Measurements from ENCODE around the gene LGALS9C. TPM values are rescaled to one million over a fixed set of nuclear protein-coding genes. Genes with fewer than 3 reads are reported as not detected.
"Not testable (repeated sequence)": the region's sequence is repeated elsewhere in the genome, so short reads cannot be mapped to it uniquely, and the experiment has no call there.

The LGALS9C gene
- total and polyA plus RNA-seq, 7 donors = 0.04 to 1.0 TPM; not detected in 5

DNA sequence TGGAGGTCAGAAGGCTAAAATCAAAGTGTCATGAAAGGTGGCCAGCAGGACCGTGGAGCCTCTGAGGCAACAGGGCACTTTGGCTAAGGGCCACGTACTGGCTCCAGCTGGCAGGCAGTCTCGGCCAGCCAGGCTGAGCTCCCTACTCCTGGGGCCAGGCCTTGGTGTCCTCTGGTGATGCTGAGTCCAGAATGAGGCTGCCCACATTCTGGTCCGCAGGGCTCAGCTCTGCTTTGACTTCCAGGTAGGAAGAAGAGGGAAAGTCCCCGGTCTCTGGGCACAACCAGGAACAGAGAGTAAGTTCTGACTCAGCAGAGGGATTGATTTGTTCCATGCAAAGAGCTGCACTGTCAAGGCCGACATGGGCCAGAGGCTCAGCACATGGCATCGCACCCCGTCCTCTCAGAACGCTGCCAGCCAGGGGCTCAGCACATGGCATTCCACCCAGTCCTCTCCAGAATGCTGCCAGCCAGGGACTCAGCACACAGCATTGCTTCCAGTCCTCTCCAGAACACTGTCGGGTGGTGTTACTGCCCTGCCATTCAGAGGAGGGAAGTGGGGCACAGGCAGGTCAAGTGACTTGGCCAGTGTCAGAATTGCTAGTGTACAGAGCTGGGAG lies 2.5 kb downstream of the LGALS9C start:
- 6 to 40% (median 13%) methylated on average over 1 to 6 of the region's 10 CpGs for WGBS, 3 donors
- H3K27ac ChIP-seq; intact Hi-C loops (cut with DNase I); H3K36me3 ChIP-seq (ENCODE audit: insufficient read depth in 1 of 2, low read depth in 1 of 2); H3K4me1 ChIP-seq; H3K27me3 ChIP-seq (ENCODE audit: insufficient read depth in 3 of 3, low read length in 2 of 3); H3K4me3 ChIP-seq; DNase-seq; H3K9me3 ChIP-seq: not testable (repeated sequence)
- peak in 3 of 4 donors; percentile 66 to 87 (median 66) for ATAC-seq

DNA sequence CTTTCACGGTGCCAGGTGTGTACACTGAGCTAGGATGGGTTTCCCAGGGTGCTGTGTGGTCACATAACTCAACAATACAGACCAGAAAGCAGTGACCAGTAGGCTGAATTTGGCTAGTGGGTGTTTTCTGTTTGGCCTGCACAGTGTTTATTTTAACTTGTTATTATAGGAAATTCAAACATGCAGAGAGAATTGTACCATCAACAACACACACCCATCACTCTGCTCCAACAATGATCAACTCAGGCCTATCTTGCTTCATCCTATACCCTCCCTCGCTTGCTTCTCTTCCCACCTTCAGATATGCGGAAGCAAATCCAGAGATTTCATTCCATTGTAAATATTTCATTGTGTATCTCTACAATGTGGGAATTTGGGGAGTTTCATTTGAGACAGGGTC lies 5.2 kb downstream of the LGALS9C start:
- H3K4me3 ChIP-seq; H3K27me3 ChIP-seq (ENCODE audit: insufficient read depth in 3 of 3, low read length in 2 of 3); H3K27ac ChIP-seq; H3K36me3 ChIP-seq (ENCODE audit: insufficient read depth in 1 of 2, low read depth in 1 of 2); H3K9me3 ChIP-seq; H3K4me1 ChIP-seq; intact Hi-C loops (cut with DNase I); ATAC-seq; DNase-seq: not testable (repeated sequence)
- whole genome bisulfite sequencing, 3 donors = 100% methylated on average over 2 of the region's 3 CpGs

DNA sequence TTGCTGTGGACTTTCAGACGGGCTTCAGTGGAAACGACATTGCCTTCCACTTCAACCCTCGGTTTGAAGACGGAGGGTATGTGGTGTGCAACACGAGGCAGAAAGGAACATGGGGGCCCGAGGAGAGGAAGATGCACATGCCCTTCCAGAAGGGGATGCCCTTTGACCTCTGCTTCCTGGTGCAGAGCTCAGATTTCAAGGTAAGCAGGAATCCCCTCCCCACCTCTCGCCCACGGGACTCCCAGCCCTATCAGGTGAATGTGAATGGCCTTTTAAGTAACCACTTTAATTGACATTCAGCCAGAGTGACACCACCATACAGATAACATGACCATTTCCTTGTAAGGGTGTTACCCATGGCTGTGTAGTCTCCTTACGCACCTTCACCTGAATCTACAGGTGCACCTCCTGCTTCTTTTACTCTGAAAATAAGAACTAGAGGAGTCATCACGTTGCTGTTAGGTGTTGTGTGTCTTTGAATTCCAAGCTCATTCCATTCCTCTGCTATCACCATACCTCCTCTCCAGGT lies 9.4 kb downstream of the LGALS9C start:
- intact Hi-C loops (cut with DNase I); ATAC-seq; H3K27ac ChIP-seq; H3K36me3 ChIP-seq (ENCODE audit: insufficient read depth in 1 of 2, low read depth in 1 of 2); H3K9me3 ChIP-seq; DNase-seq; H3K27me3 ChIP-seq (ENCODE audit: insufficient read depth in 3 of 3, low read length in 2 of 3); H3K4me3 ChIP-seq; H3K4me1 ChIP-seq: not testable (repeated sequence)
- WGBS, 3 donors = 64 to 83% (median 70%) methylated on average over 4 to 5 of the region's 10 CpGs

DNA sequence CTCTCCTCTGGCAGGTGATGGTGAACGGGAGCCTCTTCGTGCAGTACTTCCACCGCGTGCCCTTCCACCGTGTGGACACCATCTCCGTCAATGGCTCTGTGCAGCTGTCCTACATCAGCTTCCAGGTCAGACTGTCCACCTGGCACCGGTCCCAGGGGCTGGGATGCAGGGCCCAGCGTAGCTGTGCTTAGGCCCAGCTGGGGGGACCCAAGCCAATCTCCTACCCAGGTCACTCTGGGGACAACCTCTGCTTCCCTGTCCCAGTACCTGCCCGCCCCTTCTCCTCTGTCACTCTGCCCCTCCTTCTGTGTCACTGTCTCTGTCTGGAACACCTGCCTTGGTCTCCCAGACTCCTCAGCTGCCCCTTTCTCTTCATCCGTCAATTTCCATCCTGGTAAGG lies 11.0 kb downstream of the LGALS9C start:
- H3K4me3 ChIP-seq; H3K36me3 ChIP-seq (ENCODE audit: insufficient read depth in 1 of 2, low read depth in 1 of 2); ATAC-seq; H3K9me3 ChIP-seq; H3K27ac ChIP-seq; intact Hi-C loops (cut with DNase I); DNase-seq; H3K27me3 ChIP-seq (ENCODE audit: insufficient read depth in 3 of 3, low read length in 2 of 3); H3K4me1 ChIP-seq: not testable (repeated sequence)
- 29 to 42% (median 36%) methylated on average over 1 to 2 of the region's 10 CpGs for WGBS, 3 donors

DNA sequence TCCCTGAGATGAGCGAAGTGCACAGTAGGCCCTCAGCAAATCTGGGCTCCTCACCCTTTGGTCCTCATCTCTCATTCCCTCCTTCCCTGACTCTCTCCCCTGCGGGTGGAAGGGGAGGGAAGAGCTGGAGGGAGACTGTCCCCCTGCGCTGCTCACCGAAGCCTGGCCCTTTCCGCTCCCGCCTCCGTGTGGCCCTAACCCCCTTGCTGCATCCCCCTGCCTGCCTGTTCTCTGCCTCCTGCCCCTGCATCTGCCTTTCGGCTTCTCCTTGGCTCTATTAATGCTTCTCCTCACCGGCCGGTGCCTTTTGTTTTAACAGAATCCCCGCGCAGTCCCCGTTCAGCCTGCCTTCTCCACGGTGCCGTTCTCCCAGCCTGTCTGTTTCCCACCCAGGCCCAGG lies 12.0 kb downstream of the LGALS9C start:
- 59 to 65% (median 61%) methylated on average over 10 to 14 of the region's 15 CpGs for WGBS, 3 donors
- DNase-seq; H3K27ac ChIP-seq; H3K27me3 ChIP-seq (ENCODE audit: insufficient read depth in 3 of 3, low read length in 2 of 3); ATAC-seq; H3K9me3 ChIP-seq; intact Hi-C loops (cut with DNase I); H3K36me3 ChIP-seq (ENCODE audit: insufficient read depth in 1 of 2, low read depth in 1 of 2); H3K4me3 ChIP-seq; H3K4me1 ChIP-seq: not testable (repeated sequence)

DNA sequence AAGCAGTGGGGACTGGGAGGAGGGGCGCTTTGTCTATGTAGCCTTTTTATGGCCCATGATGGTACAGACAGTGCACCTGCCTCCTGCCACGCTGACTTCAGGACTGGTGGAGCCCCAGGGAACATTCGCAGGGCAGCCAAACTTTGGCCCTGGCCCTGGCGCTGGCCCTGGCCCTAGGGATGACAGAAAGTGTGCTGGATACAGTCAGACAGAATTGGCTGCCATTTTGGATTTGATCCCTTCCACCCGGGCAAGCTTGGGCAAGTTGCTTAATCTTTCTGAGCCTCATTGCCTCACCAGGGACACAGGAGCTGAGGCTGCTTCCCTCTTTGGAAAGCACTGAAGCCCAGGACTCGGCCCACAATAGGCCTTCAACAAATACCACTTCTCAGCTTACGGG lies 13.4 kb downstream of the LGALS9C start:
- ATAC-seq = peak in 3 of 4 donors; percentile 83 to 88 (median 88)
- intact Hi-C loops (cut with DNase I); H3K9me3 ChIP-seq; H3K27me3 ChIP-seq (ENCODE audit: insufficient read depth in 3 of 3, low read length in 2 of 3); DNase-seq; H3K4me1 ChIP-seq; H3K27ac ChIP-seq; H3K4me3 ChIP-seq; H3K36me3 ChIP-seq (ENCODE audit: insufficient read depth in 1 of 2, low read depth in 1 of 2): not testable (repeated sequence)
- WGBS, 3 donors = 44 to 67% (median 50%) methylated on average over 1 to 3 of the region's 7 CpGs

DNA sequence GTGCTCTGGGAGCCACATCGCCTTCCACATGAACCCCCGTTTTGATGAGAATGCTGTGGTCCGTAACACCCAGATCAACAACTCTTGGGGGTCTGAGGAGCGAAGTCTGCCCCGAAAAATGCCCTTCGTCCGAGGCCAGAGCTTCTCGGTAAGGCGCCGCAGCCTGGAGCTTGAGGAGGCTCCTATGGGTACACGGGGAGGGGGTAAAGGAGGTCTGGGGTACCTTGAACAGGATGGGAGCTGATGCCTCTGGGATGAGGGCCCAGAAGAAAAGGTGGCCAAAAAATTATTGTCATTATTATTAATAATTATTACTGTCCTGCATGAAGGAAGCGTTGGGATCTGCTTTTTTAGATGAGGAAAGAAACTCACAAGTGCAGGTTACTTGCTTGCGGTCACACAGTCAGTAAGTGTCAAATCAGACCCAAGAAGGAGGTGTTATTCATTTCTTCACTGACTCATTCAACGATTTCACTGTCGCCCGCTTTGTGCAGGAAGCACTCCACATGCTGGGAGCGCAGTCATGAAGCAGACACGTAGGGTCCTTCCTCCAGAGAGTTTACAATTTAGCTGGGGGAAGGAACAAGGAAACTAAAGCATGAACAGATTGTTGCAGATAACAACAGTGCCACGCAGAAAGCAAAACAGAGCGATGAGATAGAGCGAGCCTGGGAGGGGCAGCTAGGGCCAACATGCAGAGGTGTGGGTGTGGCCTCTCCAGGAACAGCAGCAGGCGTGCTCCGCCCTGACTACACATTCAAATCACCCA lies 16.3 kb downstream of the LGALS9C start:
- H3K27me3 ChIP-seq (ENCODE audit: insufficient read depth in 3 of 3, low read length in 2 of 3); H3K4me1 ChIP-seq; ATAC-seq; DNase-seq; H3K4me3 ChIP-seq; intact Hi-C loops (cut with DNase I); H3K27ac ChIP-seq; H3K9me3 ChIP-seq; H3K36me3 ChIP-seq (ENCODE audit: insufficient read depth in 1 of 2, low read depth in 1 of 2): not testable (repeated sequence)
- 72 to 82% (median 79%) methylated on average over 7 to 10 of the region's 23 CpGs for WGBS, 3 donors

DNA sequence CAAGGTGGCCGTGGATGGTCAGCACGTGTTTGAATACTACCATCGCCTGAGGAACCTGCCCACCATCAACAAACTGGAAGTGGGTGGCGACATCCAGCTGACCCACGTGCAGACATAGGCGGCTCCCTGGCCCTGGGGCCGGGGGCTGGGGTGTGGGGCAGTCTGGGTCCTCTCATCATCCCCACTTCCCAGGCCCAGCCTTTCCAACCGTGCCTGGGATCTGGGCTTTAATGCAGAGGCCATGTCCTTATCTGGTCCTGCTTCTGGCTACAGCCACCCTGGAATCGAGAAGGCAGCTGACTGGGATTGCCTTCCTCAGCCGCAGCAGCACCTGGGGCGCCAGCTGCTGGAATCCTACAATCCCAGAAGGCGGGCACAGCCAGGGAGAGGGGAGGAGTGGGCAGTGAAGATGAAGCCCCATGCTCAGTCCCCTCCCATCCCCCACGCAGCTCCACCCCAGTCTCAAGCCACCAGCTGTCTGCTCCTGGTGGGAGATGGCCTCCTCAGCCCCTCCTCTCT lies 17.7 kb downstream of the LGALS9C start:
- H3K9me3 ChIP-seq; intact Hi-C loops (cut with DNase I); H3K27me3 ChIP-seq (ENCODE audit: insufficient read depth in 3 of 3, low read length in 2 of 3); H3K36me3 ChIP-seq (ENCODE audit: insufficient read depth in 1 of 2, low read depth in 1 of 2); H3K4me3 ChIP-seq; DNase-seq; H3K27ac ChIP-seq; ATAC-seq; H3K4me1 ChIP-seq: not testable (repeated sequence)
- 34 to 37% (median 35%) methylated on average over 4 to 10 of the region's 13 CpGs for WGBS, 3 donors

Measured in psoas muscle (tissue), 8 donors.